GM13976 (cell line): ENCODE measurements around the gene SYT15.

Experiments
- DNase-seq: peaks from one replicate; pipeline ENCODE4 v3.0.0; 2012; ENCODE audit warnings: low spot score
- in situ Hi-C: fragments of 300-500 bp; cut with MboI; formaldehyde crosslinking; loops from one replicate; pipeline ENCODE4 v1.12.0; 2022; ENCODE audit warnings: low sequenced_read_pairs, mixed read lengths, inconsistent platforms; ENCODE audit not compliant: unreplicated experiment
- TF ChIP-seq, protein P1 (sequence below): IDR thresholded peaks from 2 replicates; pipeline ENCODE4 v1.5.1; 2012; ENCODE audit warnings: borderline replicate concordance, mild to moderate bottlenecking; ENCODE audit not compliant: insufficient read depth; ENCODE audit errors: extremely low read depth, missing control alignments, control extremely low read depth

Gene SYT15

DNA sequence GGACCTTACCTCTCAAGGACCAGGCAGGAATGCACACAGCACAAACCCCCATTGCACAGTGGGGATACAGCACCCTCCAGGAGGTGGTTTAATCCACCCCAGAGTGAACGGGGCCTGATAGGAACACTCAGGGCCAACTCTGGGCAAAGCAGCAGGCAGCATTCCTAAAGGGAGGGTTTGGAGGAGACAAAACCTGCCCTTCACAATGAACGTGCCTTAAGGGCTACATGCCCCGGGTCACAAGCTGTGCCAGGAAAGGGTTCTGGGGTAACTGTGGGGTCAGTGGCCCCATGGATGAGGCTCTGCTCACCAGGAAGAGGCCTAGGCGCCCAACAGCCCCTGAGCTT lies 23.6 kb upstream of the SYT15 start:
- DNase-seq, result no peak
- TF ChIP-seq, protein P1, sequence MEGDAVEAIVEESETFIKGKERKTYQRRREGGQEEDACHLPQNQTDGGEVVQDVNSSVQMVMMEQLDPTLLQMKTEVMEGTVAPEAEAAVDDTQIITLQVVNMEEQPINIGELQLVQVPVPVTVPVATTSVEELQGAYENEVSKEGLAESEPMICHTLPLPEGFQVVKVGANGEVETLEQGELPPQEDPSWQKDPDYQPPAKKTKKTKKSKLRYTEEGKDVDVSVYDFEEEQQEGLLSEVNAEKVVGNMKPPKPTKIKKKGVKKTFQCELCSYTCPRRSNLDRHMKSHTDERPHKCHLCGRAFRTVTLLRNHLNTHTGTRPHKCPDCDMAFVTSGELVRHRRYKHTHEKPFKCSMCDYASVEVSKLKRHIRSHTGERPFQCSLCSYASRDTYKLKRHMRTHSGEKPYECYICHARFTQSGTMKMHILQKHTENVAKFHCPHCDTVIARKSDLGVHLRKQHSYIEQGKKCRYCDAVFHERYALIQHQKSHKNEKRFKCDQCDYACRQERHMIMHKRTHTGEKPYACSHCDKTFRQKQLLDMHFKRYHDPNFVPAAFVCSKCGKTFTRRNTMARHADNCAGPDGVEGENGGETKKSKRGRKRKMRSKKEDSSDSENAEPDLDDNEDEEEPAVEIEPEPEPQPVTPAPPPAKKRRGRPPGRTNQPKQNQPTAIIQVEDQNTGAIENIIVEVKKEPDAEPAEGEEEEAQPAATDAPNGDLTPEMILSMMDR, result no peak
- in situ Hi-C loops, result no loop called here

DNA sequence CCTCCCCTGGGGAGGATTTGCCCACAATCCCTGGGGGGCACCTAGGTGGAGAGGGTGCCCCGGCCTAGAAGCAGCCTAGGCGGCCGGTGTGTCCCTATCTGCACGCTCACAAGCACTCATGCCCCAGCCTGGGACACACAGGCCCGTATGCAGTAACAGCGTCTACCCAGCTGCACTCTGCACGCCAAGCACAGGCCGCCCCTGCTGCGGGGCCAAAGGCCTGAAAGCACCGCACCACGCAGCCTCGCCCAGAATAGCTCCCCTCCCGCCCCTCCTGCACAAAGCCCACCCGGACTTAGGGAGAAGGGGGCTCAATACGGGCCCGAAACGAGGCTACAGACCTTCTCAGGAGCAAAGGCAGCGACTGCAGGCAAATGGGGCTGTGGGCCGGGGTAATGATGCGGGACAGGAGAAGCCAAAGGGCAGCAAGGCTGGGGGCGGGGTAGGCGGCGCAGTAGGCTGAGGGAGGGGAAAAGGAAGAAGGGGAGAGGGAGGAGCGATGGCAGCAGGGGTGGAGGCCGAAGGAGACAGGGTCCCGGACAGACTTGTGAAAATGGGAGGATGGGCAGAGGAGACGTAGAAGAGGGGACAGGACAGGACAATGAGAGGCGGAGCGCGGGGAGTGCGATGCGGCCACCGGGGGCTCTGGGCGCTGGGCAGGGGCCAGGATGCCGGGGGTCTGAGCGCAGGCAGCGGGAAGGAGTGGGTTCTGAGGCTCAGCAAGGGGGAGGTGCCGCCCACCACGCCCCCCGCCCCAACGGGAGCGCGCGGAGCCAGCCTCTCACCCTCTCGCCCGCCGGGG lies 23.0 kb upstream of the SYT15 start:
- in situ Hi-C loops, result no loop called here
- TF ChIP-seq, protein P1, result no peak
- no peak for DNase-seq

DNA sequence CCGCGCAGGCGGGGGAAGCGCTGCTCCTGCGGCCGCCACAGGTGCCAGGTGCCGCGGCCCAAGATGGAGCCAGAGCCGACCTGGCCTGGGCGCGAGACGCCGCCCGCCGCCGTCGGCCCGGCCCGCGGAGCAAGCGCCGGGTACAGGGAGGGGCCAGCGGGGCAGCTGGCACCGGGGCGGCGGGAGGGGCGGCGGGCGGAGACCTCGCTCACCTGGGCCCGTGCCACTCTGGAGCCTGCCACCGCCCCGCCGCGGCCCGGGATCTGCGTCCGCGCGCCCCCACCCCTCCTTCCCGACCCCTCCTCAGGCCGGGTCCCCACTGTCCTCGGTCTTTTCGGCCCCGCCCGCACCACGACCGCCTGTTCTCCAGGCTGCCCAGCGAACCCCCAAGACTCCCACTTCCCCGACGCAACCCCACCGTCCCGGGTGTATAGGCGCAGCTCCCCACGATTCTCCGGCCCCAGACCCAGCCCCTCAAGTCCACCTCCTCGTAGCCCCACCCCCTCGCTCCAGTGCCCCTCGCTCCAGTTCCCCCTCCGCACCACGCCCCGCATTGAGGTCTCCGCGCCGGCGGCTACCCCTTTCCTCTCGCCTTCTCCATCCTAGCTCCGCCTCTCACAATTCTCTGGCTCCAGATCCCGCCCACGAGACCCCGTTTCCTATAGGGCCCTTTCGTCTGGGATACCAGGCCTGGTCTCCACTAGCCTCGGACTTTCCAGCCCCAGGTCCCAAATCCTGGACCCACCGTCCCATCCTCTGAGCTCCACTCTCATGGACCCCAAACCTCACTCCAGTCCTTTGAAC lies 22.2 kb upstream of the SYT15 start, which contains the start of gene GPRIN2:
TSS of gene GPRIN2 (minus strand) at position 144 of the 804 bp plus-strand sequence. CDS start 5,922 bp downstream, outside the sequence.
- in situ Hi-C loops, result no loop called here
- DNase-seq, result no peak
- TF ChIP-seq, protein P1, result no peak

DNA sequence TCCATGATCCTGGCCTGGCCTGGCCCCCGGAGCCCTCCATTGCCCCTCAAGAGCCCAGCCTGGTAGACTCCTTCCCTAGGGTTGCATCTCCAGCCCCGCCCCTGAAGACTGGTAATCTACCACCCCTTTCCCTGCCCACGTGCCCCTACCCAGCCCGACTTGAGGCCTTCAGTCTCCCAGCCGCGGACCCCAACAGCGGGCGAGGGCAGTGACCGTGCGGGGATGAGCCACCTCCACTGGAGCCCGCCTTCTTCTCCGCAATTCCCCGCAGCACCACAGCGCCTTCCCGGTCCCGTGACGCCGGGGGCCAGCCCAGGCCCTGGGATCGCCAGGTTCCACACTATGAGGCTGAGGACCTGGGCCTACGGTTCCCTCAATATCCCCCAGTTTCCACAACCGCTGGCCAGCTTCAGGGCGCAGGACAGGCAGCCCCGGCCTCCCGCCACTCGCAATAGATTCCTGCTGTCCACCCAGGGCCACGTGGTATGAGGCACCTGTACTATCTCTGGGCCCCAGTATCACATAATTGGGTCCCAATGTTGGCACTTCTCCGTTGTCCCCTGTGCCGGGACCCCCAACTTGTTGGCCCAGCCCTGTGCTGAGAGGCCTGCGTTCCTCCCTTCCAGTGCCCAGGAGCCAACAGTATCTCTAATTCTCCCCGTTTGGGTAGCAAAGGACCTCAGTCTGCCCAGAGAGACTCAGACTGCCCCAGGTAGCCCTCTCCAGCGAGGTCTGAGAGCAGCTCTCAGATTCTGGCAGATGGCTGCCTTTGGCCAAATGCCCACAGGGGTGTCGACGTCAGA lies 21.4 kb upstream of the SYT15 start:
- TF ChIP-seq, protein P1, result no peak
- in situ Hi-C loops, result no loop called here
- DNase-seq, result no peak

DNA sequence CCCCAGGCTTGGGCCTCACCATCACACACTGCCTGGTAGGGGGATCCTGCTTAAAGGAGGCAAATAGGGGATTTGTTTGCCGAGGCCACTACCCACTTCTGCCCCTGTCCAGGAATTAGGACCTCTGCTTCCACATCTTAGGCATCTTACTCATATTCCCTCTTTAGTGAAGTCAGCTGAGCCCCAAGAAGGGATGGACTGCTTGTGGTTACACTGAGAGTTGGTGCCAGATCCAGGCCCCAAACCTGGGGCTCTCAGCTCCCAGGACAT lies 20.9 kb upstream of the SYT15 start:
- DNase-seq, result no peak
- in situ Hi-C loops, result no loop called here
- TF ChIP-seq, protein P1, result no peak

DNA sequence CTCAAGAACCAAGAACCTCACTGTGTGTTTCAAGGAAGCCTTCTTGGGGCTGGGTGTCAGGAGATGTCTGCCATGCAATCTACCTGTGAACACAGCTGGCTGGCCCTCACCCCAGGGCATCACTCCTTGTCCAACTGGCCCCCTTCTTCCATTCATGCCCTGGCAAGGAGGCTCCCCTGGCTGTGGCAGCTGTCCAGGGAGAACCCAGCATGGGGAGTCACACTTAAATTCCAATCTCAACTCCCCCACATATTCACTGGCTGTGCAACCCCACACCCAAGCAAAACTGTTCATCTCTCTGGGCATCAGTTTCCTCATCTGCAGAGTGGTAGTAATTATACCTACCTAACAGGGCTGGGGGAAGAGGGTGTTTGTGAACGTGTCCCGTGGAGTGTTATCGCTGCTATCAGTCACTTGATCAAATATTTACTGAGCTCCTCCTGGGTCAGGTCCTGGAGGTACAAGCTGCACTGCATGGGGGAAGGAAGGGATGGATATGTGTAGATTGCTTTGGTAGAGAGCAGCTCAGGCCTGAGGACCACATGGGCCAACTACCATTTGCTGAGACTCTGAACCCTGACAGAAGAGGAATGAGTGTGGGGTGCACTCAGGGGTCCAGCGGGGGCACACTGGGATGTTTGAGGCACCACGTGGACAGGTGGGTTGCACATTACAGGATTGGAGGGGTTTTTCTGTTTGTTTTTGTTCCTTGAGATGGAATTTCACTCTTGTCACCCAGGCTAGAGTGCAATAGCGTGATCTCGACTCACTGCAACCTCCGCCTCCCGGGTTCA lies 20.3 kb upstream of the SYT15 start:
- no peak for DNase-seq
- in situ Hi-C loops, result no loop called here
- TF ChIP-seq, protein P1, result no peak
